Measurements from ENCODE around the gene SMIM41.

DNA sequence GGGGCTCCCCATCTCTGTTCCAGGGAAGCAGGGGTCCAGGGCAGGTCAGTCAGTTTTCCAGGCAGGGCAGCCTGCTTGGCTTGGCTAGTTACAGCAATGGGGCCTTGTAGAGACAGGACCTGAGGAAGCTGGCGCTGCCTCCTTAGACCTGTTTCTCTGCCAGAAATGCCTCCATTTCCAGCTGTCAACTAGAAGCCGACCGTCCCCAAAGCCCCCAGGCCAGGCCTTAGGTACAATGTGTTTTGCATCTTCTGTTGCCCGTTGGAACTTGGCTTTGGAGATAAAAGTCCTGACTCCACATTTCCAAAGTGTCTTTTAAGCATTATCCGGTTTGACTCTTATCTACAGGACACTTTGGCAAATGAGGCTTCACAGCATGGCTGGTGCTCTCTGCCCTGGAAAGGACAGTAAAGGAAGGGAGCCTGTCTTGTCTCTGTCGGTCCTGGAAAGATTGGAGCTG is 69.7 kb downstream of the SMIM41 start:
- TF ChIP-seq, protein P1, sequence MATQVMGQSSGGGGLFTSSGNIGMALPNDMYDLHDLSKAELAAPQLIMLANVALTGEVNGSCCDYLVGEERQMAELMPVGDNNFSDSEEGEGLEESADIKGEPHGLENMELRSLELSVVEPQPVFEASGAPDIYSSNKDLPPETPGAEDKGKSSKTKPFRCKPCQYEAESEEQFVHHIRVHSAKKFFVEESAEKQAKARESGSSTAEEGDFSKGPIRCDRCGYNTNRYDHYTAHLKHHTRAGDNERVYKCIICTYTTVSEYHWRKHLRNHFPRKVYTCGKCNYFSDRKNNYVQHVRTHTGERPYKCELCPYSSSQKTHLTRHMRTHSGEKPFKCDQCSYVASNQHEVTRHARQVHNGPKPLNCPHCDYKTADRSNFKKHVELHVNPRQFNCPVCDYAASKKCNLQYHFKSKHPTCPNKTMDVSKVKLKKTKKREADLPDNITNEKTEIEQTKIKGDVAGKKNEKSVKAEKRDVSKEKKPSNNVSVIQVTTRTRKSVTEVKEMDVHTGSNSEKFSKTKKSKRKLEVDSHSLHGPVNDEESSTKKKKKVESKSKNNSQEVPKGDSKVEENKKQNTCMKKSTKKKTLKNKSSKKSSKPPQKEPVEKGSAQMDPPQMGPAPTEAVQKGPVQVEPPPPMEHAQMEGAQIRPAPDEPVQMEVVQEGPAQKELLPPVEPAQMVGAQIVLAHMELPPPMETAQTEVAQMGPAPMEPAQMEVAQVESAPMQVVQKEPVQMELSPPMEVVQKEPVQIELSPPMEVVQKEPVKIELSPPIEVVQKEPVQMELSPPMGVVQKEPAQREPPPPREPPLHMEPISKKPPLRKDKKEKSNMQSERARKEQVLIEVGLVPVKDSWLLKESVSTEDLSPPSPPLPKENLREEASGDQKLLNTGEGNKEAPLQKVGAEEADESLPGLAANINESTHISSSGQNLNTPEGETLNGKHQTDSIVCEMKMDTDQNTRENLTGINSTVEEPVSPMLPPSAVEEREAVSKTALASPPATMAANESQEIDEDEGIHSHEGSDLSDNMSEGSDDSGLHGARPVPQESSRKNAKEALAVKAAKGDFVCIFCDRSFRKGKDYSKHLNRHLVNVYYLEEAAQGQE (IDR thresholded peaks at IDR 0.05; ENCODE audit: insufficient read depth in 1 of 2, low read depth in 2 of 2, low read length in 2 of 2), result no peak
- TF ChIP-seq TAF1 (IDR thresholded peaks at IDR 0.05; ENCODE audit: borderline replicate concordance, insufficient read depth, low read length), result no peak
- no peak for TF ChIP-seq SIN3A (IDR thresholded peaks at IDR 0.05; ENCODE audit: borderline replicate concordance, insufficient read depth, low read length)
- no peak for TF ChIP-seq POLR2AphosphoS5 (IDR thresholded peaks at IDR 0.05; ENCODE audit: low read depth, low read length)
- no peak for TF ChIP-seq FOXP2 (optimal IDR thresholded peaks at IDR 0.05; ENCODE audit: borderline replicate concordance, extremely low read depth, extremely low read length, insufficient read depth)

Measured in PFSK-1 (cell line).